GM23248 (cell line): Measurements from ENCODE around the gene LOXL3.

Source experiments
- EZH2 ChIP-seq: fragments of 200-600 bp; sonication (generic); IDR thresholded peaks from 2 replicates; pipeline ENCODE4 v1.6.1; 2018; ENCODE audit warnings: antibody characterized with exemption, mild to moderate bottlenecking; ENCODE audit not compliant: insufficient read depth, poor library complexity, severe bottlenecking
- EZH2phosphoT487 ChIP-seq: fragments of 200-600 bp; sonication (generic); IDR thresholded peaks from 2 replicates; pipeline ENCODE4 v1.6.1; 2018; ENCODE audit warnings: antibody characterized with exemption, moderate library complexity, mild to moderate bottlenecking, low read depth; ENCODE audit not compliant: insufficient read depth

- TF ChIP-seq EZH2 = no peak
- TF ChIP-seq EZH2phosphoT487 = no peak
Measured at GRCh38 chr2:74504591-74504990, 49.2 kb downstream of the LOXL3 start.
